SK-N-MC (cell line): ENCODE measurements around the gene SNRPA.

Source experiments
- EZH2 ChIP-seq: fragments of 200-600 bp; sonication (generic); IDR thresholded peaks from one replicate; pipeline ENCODE4 v1.6.1; 2017; ENCODE audit warnings: antibody characterized with exemption
- POLR2AphosphoS5 ChIP-seq: IDR thresholded peaks from 2 replicates; pipeline ENCODE4 v1.6.1; 2012; ENCODE audit warnings: mild to moderate bottlenecking, low read depth, low read length, borderline replicate concordance

GRCh38 chr19:40713939-40714338, 37.1 kb upstream of the SNRPA start:
- no peak for TF ChIP-seq EZH2
- TF ChIP-seq POLR2AphosphoS5, result no peak
